Activated CD4-positive, CD25-positive, alpha-beta regulatory T cell treated with anti-CD3 and anti-CD28 coated beads, Interleukin-2, amount 50 U/mL, for 24 hours (primary cell): Measurements from ENCODE around the gene SETD1A.

Source experiments
- ATAC-seq, 2 donors: fragments of 150-1000 bp; cut with Tn5 transposase; one replicate each; pipeline ENCODE4 v1.10.0; 2021; ENCODE audit warnings: mild to moderate bottlenecking in 1 of 2, moderate library complexity in 1 of 2

Gene SETD1A

DNA sequence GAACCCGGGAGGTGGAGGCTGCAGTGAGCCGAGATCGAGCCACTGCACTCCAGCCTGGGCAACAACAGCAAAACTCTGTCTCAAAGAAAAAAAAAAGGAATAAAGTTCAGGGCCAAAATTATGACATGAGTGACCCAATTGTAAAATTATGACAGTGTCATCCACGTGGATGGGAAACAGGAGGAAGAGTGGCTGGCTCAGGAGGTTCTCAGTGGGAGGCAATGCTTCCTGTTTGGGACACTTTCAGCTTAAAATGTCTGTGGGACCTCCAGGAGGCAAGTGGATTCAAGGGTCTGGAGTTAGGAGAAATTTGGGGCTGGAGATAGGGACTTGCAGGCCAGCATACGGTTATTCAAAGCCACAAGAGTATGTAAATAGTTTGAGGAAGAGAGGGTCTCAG, 67.8 kb downstream of the SETD1A start:
- ATAC-seq = no peak

DNA sequence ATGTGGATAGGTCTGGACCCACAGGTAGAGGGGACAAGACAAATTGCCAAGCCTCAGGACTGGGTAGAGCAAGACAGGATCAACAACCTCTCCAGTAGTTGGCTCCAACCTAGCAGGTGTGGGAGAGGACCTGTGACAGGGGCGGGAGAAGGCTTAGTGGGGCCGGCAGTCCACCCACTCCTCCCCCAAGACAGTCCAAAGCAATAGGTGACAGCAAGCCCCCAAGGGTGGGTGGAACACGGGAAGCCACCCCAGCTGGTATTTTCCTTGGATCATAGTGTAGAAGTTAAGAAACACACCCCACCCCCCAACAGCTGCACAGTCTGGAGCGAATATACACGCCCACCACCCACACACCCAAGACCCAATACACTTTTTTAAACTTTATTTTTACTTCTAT, 71.7 kb downstream of the SETD1A start:
- ATAC-seq = no peak

DNA sequence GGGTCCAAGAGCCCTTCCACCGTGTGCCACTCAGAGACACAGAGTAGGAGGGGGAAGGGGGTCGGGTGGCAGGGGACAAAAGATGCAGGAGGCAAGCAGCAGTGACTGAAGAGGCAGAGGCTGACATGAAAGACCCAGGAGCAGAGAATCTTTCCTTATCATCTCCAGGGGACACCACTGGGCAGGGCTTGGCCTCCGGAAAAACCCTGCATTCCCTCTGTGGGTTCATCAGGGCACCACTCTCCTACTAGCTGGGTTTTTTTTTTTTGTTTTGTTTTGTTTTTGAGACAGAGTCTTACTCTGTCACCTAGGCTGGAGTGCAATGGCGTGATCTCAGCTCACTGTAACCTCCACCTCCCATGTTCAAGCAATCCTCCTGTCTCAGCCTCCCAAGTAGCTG, 73.7 kb downstream of the SETD1A start:
- no peak for ATAC-seq

DNA sequence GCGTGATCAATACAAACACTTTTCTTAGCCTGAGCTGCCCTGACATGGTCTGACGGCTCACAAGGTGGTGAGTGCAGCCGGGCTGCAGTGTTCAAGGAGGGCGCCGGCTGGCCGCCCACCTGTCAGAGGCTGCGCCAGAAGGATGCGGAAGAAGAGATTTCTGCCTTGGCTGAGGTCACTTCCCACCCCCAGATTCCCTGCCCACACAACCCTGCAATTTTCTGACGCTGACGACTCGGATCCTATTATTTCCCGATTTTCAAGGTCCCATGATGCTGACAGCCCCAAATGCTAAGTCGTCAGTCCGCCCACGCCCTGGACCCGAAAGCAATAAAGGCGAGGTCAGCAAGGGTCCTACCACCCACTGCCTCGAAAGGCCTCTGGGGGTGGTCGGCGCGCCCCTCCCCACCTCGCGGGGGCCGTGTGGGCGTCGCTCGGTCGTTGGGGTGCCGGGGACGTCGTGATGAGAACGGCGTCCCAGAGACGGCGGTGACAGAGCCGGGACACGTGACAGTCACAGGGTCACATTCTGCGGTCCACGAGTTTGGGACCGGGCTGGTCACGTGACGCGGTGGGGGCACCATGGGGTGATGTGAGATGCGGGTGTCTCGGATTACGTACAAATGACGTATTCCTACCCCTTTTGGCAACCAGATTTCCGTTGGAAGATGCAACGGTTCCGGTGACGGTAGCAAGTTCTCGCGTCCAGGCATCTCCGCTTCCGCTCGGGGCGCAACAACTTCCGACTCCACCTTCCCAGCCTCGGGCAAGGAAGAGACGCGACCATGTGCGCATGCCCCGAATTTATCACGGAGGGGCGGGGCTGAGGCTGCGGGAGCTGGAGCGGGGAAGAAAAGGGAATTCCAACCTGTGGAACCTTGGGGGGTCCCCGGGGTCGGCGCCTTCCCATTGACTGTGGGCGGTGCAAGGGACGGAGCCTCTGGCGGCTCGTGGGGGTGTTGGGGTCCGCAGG, 75.5 kb downstream of the SETD1A start, which contains the start of gene STX4:
TSS of gene STX4 (plus strand) at position 823 of the 973 bp plus-strand sequence. CDS start 248 bp downstream, outside the sequence.
- peak; percentile 83 for ATAC-seq

DNA sequence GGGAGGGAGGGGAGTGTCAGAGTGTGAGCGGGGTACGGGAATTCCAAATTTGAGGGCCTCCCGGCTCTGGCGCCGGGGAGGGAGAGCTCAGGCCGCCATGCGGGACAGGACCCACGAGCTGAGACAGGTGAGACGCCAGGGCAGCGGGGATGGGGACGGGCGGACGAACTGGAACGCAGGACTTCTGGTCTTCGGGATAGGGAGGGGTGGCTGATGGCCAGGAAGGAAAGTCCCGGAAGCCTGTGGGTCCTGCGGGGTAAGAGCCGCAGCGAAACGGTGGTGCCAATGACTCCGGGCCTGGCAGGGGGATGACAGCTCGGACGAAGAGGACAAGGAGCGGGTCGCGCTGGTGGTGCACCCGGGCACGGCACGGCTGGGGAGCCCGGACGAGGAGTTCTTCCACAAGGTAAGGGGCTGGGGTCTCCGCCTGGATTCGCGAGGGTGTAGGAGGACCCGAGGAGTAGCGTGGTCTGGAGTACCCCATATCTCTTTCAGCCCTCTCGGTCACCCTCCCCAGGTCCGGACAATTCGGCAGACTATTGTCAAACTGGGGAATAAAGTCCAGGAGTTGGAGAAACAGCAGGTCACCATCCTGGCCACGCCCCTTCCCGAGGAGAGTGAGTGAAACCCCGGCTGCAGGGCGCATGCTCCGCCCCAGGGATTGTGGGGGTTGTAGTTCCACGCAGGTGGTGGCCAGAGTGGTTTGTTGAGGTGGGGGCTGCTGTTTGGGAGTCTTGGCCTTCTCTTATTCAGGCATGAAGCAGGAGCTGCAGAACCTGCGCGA, 76.3 kb downstream of the SETD1A start:
- peak; percentile 46 to 55 for ATAC-seq
